ENCODE measurements around the gene DOHH. TPM values are rescaled to one million over a fixed set of nuclear protein-coding genes. Genes with fewer than 3 reads are reported as not detected.

Gene DOHH
- total and polyA plus RNA-seq, 2 experiments from 2014 or later, result 19.0 to 34.7 TPM

DNA sequence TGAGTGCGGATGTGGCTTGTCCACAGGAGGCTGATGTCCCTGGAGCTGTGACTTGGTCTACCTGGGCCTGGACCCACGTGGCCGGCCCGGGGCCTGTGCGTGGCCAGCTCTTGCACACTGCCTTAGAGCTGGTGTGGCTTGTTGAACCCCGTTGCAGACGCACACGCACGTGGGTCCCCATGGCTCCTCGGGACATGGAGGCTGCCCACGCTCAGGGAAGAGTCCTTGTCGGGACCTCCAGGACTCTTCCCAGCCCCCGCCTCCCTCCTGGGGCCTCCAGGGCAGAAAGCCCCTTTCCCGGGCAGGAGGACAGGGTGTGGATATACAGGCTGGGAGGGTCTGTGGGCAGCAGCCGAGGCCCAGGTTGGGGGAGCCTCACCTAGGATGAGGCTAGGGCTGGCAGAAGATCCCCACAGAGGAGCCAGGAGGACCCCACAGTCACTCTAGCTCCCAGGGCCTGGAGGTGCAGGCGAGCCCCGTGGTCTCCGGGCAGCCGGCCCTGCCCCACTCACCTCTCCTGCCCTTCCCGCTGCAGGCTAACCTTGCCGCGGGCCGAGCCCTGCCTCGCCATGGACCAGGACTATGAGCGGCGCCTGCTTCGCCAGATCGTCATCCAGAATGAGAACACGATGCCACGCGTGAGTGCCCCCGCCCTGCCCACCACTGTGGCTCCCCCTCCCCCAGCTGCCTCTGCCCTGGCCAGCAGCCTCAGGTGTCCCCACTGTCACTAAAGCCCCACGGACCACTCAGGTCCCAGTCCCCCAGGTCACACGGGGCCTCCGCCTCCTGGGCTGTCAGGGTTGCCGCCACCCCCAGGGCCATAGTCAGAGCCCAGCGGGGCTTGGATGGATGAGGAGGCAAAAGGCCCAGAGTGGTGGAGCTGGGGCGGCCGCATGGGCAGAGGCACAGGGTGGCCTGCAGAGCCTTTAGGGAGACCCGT lies 22.2 kb upstream of the DOHH start:
- peaks cover 17% of the 10 kb centered on the region for H3K4me1 ChIP-seq (ENCODE audit: insufficient read depth)
- no peaks in the 10 kb centered on the region for H3K9me2 ChIP-seq (ENCODE audit: insufficient read depth)
- no peak for DNase-seq (ENCODE audit: low spot score)
- no peak overlapping the region for H3K4me3 Mint-ChIP-seq
- no peak overlapping the region for H3K27ac Mint-ChIP-seq
- no peak overlapping the region for H3K4me3 ChIP-seq
- no peak overlapping the region for H3K27ac ChIP-seq (ENCODE audit: low read depth)
- H3K9me3 Mint-ChIP-seq, result no peaks in the 10 kb centered on the region; the same call in 2 of the 3 replicates
- ATAC-seq, result no peak
- H3K79me2 ChIP-seq (replicated peaks; ENCODE audit: insufficient read depth), result peaks cover 25% of the 10 kb centered on the region
- H3F3A ChIP-seq (replicated peaks; ENCODE audit: low read depth), result no peaks in the 10 kb centered on the region
- TF ChIP-seq EZH2 (IDR thresholded peaks at IDR 0.05; ENCODE audit: low read depth, unreplicated experiment) (no peak), CREB1 (CRISPR knock-in tag; IDR thresholded peaks at IDR 0.05; ENCODE audit: low read depth) (no peak), JUNB (IDR thresholded peaks at IDR 0.05; ENCODE audit: unreplicated experiment) (no peak), ZNF462 (CRISPR knock-in tag; IDR thresholded peaks at IDR 0.05) (no peak), ZNF114 (CRISPR knock-in tag; IDR thresholded peaks at IDR 0.05) (no peak), STAT1 (IDR thresholded peaks at IDR 0.05; ENCODE audit: unreplicated experiment) (no peak)
- TF ChIP-seq, protein P1, sequence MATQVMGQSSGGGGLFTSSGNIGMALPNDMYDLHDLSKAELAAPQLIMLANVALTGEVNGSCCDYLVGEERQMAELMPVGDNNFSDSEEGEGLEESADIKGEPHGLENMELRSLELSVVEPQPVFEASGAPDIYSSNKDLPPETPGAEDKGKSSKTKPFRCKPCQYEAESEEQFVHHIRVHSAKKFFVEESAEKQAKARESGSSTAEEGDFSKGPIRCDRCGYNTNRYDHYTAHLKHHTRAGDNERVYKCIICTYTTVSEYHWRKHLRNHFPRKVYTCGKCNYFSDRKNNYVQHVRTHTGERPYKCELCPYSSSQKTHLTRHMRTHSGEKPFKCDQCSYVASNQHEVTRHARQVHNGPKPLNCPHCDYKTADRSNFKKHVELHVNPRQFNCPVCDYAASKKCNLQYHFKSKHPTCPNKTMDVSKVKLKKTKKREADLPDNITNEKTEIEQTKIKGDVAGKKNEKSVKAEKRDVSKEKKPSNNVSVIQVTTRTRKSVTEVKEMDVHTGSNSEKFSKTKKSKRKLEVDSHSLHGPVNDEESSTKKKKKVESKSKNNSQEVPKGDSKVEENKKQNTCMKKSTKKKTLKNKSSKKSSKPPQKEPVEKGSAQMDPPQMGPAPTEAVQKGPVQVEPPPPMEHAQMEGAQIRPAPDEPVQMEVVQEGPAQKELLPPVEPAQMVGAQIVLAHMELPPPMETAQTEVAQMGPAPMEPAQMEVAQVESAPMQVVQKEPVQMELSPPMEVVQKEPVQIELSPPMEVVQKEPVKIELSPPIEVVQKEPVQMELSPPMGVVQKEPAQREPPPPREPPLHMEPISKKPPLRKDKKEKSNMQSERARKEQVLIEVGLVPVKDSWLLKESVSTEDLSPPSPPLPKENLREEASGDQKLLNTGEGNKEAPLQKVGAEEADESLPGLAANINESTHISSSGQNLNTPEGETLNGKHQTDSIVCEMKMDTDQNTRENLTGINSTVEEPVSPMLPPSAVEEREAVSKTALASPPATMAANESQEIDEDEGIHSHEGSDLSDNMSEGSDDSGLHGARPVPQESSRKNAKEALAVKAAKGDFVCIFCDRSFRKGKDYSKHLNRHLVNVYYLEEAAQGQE (IDR thresholded peaks at IDR 0.05; ENCODE audit: unreplicated experiment), result no peak
- H3K36me3 Mint-ChIP-seq (ENCODE audit: low read depth), result peaks cover 12% of the 10 kb centered on the region
- no peak overlapping the region for H2AFZ ChIP-seq
- no peaks in the 10 kb centered on the region for H3K27me3 ChIP-seq (ENCODE audit: insufficient read depth)
- peaks cover 12% of the 10 kb centered on the region for H3K27me3 Mint-ChIP-seq (ENCODE audit: insufficient read depth, low read depth, poor library complexity)
- no peak overlapping the region for H3K4me2 ChIP-seq
- H3K36me3 ChIP-seq (ENCODE audit: insufficient read depth), result no peaks in the 10 kb centered on the region
- peaks cover 23% of the 10 kb centered on the region for H3K4me1 Mint-ChIP-seq
- H4K20me1 ChIP-seq (replicated peaks; ENCODE audit: insufficient read depth), result no peaks in the 10 kb centered on the region; the same call in 1 of the 2 replicates
